H9 (cell line): ENCODE results near the gene EIF4H. TPM values are rescaled to one million over a fixed set of nuclear protein-coding genes. Genes with fewer than 3 reads are reported as not detected.

Experiments
- DNase-seq: peaks from one replicate; pipeline ENCODE4 v3.0.0-alpha.2; 2017
- H2AFZ ChIP-seq: one replicate; pipeline ENCODE4 v1.6.1; 2013; ENCODE audit warnings: mild to moderate bottlenecking, low read length, control low read depth, moderate library complexity
- H2AK5ac ChIP-seq: 2 replicates; pipeline ENCODE4 v1.6.1; 2013; ENCODE audit warnings: low read length, control low read depth, mixed read lengths; ENCODE audit not compliant: insufficient read length
- H2BK120ac ChIP-seq: one replicate; pipeline ENCODE4 v1.6.1; 2013; ENCODE audit warnings: low read depth, mild to moderate bottlenecking, low read length, control low read depth, inconsistent platforms; ENCODE audit not compliant: poor library complexity, severe bottlenecking
- H2BK12ac ChIP-seq: 2 replicates; pipeline ENCODE4 v1.6.1; 2013; ENCODE audit warnings: low read length, control low read depth, mixed read lengths, low read depth; ENCODE audit not compliant: insufficient read length
- H2BK15ac ChIP-seq: 2 replicates; pipeline ENCODE4 v1.6.1; 2013; ENCODE audit warnings: low read depth, low read length, control low read depth
- H2BK20ac ChIP-seq: one replicate; pipeline ENCODE4 v1.6.1; 2013; ENCODE audit warnings: low read depth, mild to moderate bottlenecking, low read length, control low read depth, inconsistent platforms; ENCODE audit not compliant: poor library complexity, severe bottlenecking
- H2BK5ac ChIP-seq: 2 replicates; pipeline ENCODE4 v1.6.1; 2013; ENCODE audit warnings: low read length, control low read depth, mixed read lengths; ENCODE audit not compliant: insufficient read length
- H3K14ac ChIP-seq: 2 replicates; pipeline ENCODE4 v1.6.1; 2013; ENCODE audit warnings: low read length, control low read depth; ENCODE audit not compliant: insufficient read depth
- H3K18ac ChIP-seq: 2 replicates; pipeline ENCODE4 v1.6.1; 2013; ENCODE audit warnings: low read depth, mild to moderate bottlenecking, mixed read lengths, low read length, control low read depth; ENCODE audit not compliant: insufficient read length
- H3K23ac ChIP-seq: 2 replicates; pipeline ENCODE4 v1.6.1; 2013; ENCODE audit warnings: low read length, control low read depth, mixed read lengths, low read depth; ENCODE audit not compliant: insufficient read length
- H3K23me2 ChIP-seq: 2 replicates; pipeline ENCODE4 v1.6.1; 2013; ENCODE audit warnings: low read depth, mild to moderate bottlenecking, mixed read lengths, low read length, control low read depth; ENCODE audit not compliant: insufficient read length, poor library complexity, severe bottlenecking
- H3K27ac ChIP-seq: 2 replicates; pipeline ENCODE4 v1.5.1; 2013; ENCODE audit warnings: low read length, control low read depth, mixed read lengths, low read depth; ENCODE audit not compliant: insufficient read length
- H3K27me3 ChIP-seq: 2 replicates; pipeline ENCODE4 v1.6.1; 2013; ENCODE audit warnings: low read length, control low read depth, inconsistent platforms; ENCODE audit not compliant: insufficient read depth
- H3K4ac ChIP-seq: 2 replicates; pipeline ENCODE4 v1.6.1; 2013; ENCODE audit warnings: low read depth, mild to moderate bottlenecking, control low read depth, inconsistent platforms, low read length, moderate library complexity
- H3K4me1 ChIP-seq: 2 replicates; pipeline ENCODE4 v1.6.1; 2013; ENCODE audit warnings: low read length, control low read depth, inconsistent platforms; ENCODE audit not compliant: insufficient read depth
- H3K4me2 ChIP-seq: 2 replicates; pipeline ENCODE4 v1.6.1; 2013; ENCODE audit warnings: low read length, control low read depth, mixed read lengths; ENCODE audit not compliant: insufficient read length, insufficient read depth
- H3K56ac ChIP-seq: 2 replicates; pipeline ENCODE4 v1.6.1; 2013; ENCODE audit warnings: low read depth, mild to moderate bottlenecking, mixed read lengths, low read length, control low read depth; ENCODE audit not compliant: insufficient read length
- H3K79me1 ChIP-seq: 2 replicates; pipeline ENCODE4 v1.6.1; 2013; ENCODE audit warnings: low read depth, mild to moderate bottlenecking, moderate library complexity, low read length, control low read depth, inconsistent platforms; ENCODE audit not compliant: insufficient read depth, poor library complexity, severe bottlenecking
- H3K79me2 ChIP-seq: 2 replicates; pipeline ENCODE4 v1.6.1; 2013; ENCODE audit warnings: low read length, control low read depth, inconsistent platforms; ENCODE audit not compliant: insufficient read depth
- H3K9ac ChIP-seq: 2 replicates; pipeline ENCODE4 v1.6.1; 2013; ENCODE audit warnings: low read length, control low read depth, mixed read lengths; ENCODE audit not compliant: insufficient read length; ENCODE audit errors: extremely low read depth
- H3K9me3 ChIP-seq: one replicate; pipeline ENCODE4 v1.6.1; 2013; ENCODE audit warnings: low read depth, low read length, inconsistent platforms; ENCODE audit not compliant: control insufficient read depth
- H3T11ph ChIP-seq: one replicate; pipeline ENCODE4 v1.6.1; 2013; ENCODE audit warnings: mild to moderate bottlenecking, low read length, control low read depth, inconsistent platforms
- H4K20me1 ChIP-seq: one replicate; pipeline ENCODE4 v1.6.1; 2013; ENCODE audit not compliant: control insufficient read depth, insufficient read length, insufficient read depth
- H4K5ac ChIP-seq: 2 replicates; pipeline ENCODE4 v1.6.1; 2013; ENCODE audit warnings: low read depth, mild to moderate bottlenecking, mixed read lengths, low read length, control low read depth; ENCODE audit not compliant: insufficient read length
- H4K8ac ChIP-seq: replicated peaks from 2 replicates; pipeline ENCODE4 v1.6.1; 2013; ENCODE audit warnings: low read length, control low read depth, mixed read lengths, low read depth; ENCODE audit not compliant: insufficient read length
- H4K91ac ChIP-seq: 2 replicates; pipeline ENCODE4 v1.6.1; 2013; ENCODE audit warnings: low read depth, mild to moderate bottlenecking, moderate library complexity, mixed read lengths, low read length, control low read depth; ENCODE audit not compliant: insufficient read length
- H3K27ac Mint-ChIP-seq, 3 experiments: 2 replicates in 2 of 3; 3 replicates in 1 of 3; pipeline ENCODE4 v1.8.0; 2020 to 2021; ENCODE audit warnings: mixed read lengths in 3 of 3, mild to moderate bottlenecking in 1 of 3, moderate library complexity in 1 of 3
- H3K27me3 Mint-ChIP-seq: 2 replicates; pipeline ENCODE4 v1.8.0; 2021; ENCODE audit warnings: low read depth, mild to moderate bottlenecking, moderate library complexity, mixed read lengths
- H3K36me3 Mint-ChIP-seq, 3 experiments: 2 replicates in 2 of 3; 3 replicates in 1 of 3; pipeline ENCODE4 v1.8.0; 2020 to 2021; ENCODE audit warnings: low read depth in 3 of 3, mixed read lengths in 3 of 3; ENCODE audit not compliant: insufficient read depth in 1 of 3
- H3K4me1 Mint-ChIP-seq, 2 experiments: 2 replicates each; pipeline ENCODE4 v1.8.0; 2020; ENCODE audit warnings: mixed read lengths in 2 of 2
- H3K4me3 Mint-ChIP-seq, 2 experiments: 2 replicates in 1 of 2; 3 replicates in 1 of 2; pipeline ENCODE4 v1.8.0; 2020 to 2021; ENCODE audit warnings: mild to moderate bottlenecking in 2 of 2, mixed read lengths in 2 of 2, moderate library complexity in 1 of 2
- H3K9me3 Mint-ChIP-seq, 2 experiments: 2 replicates in 1 of 2; 3 replicates in 1 of 2; pipeline ENCODE4 v1.8.0; 2020; ENCODE audit warnings: mild to moderate bottlenecking in 2 of 2, mixed read lengths in 2 of 2, moderate library complexity in 1 of 2
- WGBS: extraction: QIAGEN DNeasy Blood & Tissue Kit; methylation state at CpG from one replicate; pipeline ENCODE4 v1.1.7; 2013; ENCODE audit warnings: missing lambda C conversion rate, low lambda C conversion rate, mixed read lengths; ENCODE audit not compliant: insufficient read length; ENCODE audit errors: extremely low coverage; 5-methylcytosine and 5-hydroxymethylcytosine counted together
- total RNA-seq: library from RNA; stranded (reverse); gene quantifications from 2 replicates; pipeline ENCODE4 v1.2.1, GENCODE V29; 2021
- TF ChIP-seq, protein P1 (sequence below): fragments of 200-600 bp; sonication (generic); conservative IDR thresholded peaks from 3 replicates; pipeline ENCODE4 v1.8.0; 2021; ENCODE audit warnings: antibody characterized with exemption, mild to moderate bottlenecking

Gene EIF4H
- total RNA-seq, 1 experiment from 2014 or later, result 363 TPM

DNA sequence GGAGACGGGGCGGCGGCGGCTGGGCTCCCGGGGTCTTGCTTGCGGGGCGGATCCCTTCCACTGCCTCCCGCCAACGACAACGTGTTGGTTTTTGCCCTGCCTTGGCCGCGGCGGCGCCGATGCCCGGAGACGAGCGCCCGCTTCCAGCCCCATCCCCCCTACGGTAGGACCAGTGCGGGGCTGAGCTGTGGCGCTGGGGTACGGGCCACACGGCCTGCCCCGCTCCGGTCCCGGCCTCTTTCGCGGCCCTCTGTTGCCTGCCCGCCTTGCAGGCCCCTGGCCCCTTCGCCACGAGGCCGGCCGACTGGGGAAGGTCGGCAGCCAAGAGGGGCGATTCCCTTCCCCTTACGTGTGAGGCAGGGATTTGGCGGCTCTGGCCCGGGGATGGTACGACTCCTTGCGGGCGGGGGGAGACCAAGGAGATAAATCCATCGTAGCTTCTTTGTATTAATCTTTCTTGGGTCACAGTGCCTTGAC lies 488 bp downstream of the EIF4H start:
- H3K79me2 ChIP-seq, result peaks cover 50% of the 10 kb centered on the region

More for the DNA sequence above, 488 bp downstream of the EIF4H start:
- H3K4ac ChIP-seq, result peak overlapping the region; percentile 89
- no peak overlapping the region for H3T11ph ChIP-seq
- Mint-ChIP-seq H3K4me3 (peak overlapping the region; percentile 90 to 93), H3K4me1 (peaks cover 38 to 39% of the 10 kb centered on the region in 2 experiments), H3K27me3 (no peaks in the 10 kb centered on the region), H3K27ac (peak overlapping the region in 2 of 3 experiments; percentile 95 to 97; a peak in 6 of 7 replicates), H3K36me3 (peaks cover 20 to 30% (median 27%) of the 10 kb centered on the region in 3 experiments), H3K9me3 (no peaks in the 10 kb centered on the region)
- H3K9me3 ChIP-seq, result no peaks in the 10 kb centered on the region
- H3K27ac ChIP-seq, result no peak overlapping the region
- peak overlapping the region; percentile 87 for H3K18ac ChIP-seq
- peak overlapping the region; percentile 93 for H3K9ac ChIP-seq
- H2BK120ac ChIP-seq, result no peak overlapping the region
- no peak overlapping the region for H3K56ac ChIP-seq
- H3K23ac ChIP-seq, result no peak overlapping the region
- WGBS, result no CpG with 5 or more reads among the region's 43 CpGs
- peaks cover 11% of the 10 kb centered on the region for H3K23me2 ChIP-seq
- peak overlapping the region; percentile 90 for H4K91ac ChIP-seq
- H2BK5ac ChIP-seq, result no peak overlapping the region
- no peaks in the 10 kb centered on the region; the same call in 1 of the 2 replicates for H3K4me1 ChIP-seq
- no peak overlapping the region for H2AFZ ChIP-seq
- peak; percentile 36 for DNase-seq
- peak overlapping the region; percentile 9 for H2BK12ac ChIP-seq
- no peak overlapping the region for H4K8ac ChIP-seq
- peak overlapping the region; percentile 97 for H3K14ac ChIP-seq
- H3K79me1 ChIP-seq, result no peaks in the 10 kb centered on the region
- no peak overlapping the region for H2BK20ac ChIP-seq
- peaks cover 3% of the 10 kb centered on the region for H4K20me1 ChIP-seq
- TF ChIP-seq, protein P1, sequence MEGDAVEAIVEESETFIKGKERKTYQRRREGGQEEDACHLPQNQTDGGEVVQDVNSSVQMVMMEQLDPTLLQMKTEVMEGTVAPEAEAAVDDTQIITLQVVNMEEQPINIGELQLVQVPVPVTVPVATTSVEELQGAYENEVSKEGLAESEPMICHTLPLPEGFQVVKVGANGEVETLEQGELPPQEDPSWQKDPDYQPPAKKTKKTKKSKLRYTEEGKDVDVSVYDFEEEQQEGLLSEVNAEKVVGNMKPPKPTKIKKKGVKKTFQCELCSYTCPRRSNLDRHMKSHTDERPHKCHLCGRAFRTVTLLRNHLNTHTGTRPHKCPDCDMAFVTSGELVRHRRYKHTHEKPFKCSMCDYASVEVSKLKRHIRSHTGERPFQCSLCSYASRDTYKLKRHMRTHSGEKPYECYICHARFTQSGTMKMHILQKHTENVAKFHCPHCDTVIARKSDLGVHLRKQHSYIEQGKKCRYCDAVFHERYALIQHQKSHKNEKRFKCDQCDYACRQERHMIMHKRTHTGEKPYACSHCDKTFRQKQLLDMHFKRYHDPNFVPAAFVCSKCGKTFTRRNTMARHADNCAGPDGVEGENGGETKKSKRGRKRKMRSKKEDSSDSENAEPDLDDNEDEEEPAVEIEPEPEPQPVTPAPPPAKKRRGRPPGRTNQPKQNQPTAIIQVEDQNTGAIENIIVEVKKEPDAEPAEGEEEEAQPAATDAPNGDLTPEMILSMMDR, result no peak
- peak overlapping the region; percentile 96 for H3K4me2 ChIP-seq
- H2BK15ac ChIP-seq, result no peak overlapping the region
- no peak overlapping the region for H2AK5ac ChIP-seq
- no peaks in the 10 kb centered on the region for H3K27me3 ChIP-seq
- no peak overlapping the region for H4K5ac ChIP-seq
